ENCODE measurements around the gene OR10J4.

The OR10J4 gene

DNA sequence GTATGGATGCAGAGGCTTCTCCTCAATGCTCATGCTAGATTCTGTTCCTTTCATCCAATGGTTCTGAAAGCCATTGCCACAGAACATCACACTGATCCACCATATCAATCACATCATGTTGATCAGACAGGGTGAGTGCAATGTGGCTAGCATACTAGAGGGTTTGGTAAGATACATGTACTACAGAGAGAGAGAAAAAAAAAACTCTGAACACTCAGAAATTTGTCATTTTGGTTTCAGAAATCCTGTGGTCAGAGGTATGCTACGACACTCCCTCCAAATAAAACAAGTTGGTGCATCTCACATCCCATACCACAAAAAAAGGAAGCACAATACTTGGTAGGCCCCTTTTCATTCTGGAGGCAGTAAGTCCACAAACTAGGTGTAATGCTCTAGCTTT is 42.9 kb downstream of the OR10J4 start:
- Histone ChIP-seq H3K4me1 (no peaks in the 10 kb centered on the region), H3K9ac (no peak overlapping the region), H3K4me2 (no peak overlapping the region), H3K4me3 (no peak overlapping the region), H3K27me3 (no peaks in the 10 kb centered on the region), H3K36me3 (no peaks in the 10 kb centered on the region), H4K20me1 (no peaks in the 10 kb centered on the region), H3K9me3 (no peaks in the 10 kb centered on the region), H3K27ac (no peak overlapping the region)
- TF ChIP-seq Cebpa-rat (IDR thresholded peaks at IDR 0.05) = no peak

All from BLaER1 (cell line).